SKM-1 treated with dmso at 0.1 percent for 144 hours (cell line): Measurements from ENCODE around the gene FAM151A.

Experiments
- DNase-seq: peaks from one replicate; lab custom pipeline; 2025; ENCODE audit not compliant: unreplicated experiment; lab: John Stamatoyannopoulos, UW

Gene FAM151A

DNA sequence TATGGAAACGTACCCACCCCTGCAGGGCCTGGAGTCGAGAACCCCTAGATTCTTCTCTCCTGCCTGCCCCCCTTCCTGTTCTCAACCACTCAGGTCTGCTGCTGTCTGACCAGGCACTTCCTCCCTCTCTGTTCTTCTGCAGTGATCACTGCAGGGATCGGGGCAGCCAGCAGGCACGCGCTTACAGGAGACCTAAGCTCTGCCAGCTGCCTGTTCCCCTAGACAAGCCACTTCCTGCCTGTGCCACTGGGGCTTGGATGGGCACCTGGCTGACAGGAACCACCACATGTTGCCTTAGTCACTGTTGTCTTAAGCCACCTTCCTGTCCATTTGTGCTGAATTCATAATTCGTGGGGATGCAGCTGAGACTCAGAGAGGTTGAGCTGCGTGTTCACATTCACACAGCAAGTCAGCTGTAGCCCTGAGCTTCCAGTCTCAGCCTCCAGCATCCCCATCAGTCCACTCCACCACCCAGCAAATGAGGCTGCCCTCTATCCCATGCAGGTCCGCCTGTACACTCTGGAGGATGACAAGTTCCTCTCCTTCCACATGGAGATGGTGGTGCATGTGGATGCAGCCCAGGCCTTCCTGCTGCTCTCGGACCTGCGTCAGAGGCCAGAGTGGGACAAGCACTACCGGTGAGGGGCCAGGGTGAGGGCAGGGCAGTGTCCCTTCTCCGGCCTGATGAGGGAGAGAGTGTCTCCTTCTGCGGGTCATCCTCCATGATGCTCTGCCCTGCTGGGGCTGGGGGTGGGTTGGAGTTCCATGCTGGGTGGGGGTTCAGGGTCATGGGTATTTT, 18.6 kb downstream of the FAM151A start:
- no peak for DNase-seq

DNA sequence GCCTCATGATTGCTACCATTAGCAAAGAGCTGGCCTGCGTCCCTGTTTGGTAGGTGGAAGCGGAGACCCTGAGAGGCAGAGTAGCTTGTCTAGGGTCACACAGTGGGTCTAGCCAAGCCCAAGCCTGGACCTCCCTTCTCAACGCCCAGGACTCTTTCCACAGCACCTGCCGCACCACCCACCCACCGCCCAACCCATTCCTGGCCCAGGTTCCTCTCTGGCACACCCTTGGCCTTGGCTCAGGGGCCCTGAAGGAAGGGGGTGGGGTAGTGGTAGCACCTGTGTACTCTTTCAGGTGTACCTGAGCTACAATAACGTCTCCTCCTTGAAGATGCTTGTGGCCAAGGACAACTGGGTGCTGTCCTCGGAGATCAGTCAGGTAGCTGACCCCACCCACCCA, 19.3 kb downstream of the FAM151A start:
- DNase-seq, result no peak

DNA sequence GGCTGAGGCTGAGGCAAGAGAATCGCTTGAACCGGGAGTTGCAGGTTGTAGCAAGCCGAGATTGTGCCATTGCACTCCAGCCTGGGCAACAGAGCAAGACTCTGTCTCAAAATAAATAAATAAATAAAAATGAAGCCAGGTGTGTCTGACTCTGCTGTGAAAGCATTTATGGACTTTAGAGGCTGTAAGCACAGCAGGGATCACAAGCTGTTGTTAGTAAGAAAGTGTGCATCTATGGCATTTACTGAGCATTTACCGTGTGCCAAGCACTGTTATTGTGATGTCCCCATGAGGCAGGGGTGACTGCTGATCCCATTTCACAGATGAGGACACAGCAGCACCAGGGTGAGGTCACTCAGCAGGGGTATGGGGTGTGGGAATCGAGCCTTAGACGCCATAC, 20.1 kb downstream of the FAM151A start:
- no peak for DNase-seq

DNA sequence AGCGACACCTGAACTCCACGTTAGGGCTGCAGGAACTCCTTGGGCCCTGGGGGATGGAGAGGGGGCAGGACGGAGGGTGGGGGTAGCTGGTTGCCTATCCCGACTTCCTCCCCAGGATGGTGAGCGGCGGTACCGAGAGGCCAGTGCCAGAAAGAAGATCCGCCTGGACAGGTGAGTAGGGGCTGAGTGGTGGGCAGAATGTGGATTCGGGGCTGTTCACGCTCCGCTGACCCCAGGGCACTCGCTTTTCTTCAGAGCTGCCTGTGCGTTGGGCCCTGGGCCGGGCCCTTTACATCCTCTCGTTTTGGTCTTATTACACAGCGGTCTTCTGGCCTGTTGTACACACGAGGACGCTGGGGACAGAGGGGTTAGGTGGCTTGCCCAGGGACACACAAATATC, 20.8 kb downstream of the FAM151A start:
- no peak for DNase-seq

DNA sequence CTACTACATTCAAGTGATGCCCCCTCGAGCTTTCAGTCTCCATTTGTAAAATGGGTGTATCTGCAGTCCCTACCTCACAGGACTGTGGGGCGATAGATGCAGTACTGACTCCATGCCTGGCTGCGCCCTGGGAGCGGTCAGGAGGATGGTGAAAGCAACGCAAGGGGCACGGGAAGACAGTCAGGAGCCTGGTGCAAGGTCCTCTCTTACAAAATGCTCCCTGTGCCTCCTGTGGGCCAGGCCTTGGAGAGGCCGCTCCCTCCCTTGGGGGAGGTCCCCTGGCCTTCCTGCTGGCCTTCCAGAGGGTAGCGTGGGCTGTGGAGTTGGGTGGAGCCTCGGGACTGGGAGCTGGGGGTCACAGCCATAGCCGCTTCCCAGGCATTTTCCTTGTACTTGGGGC, 21.6 kb downstream of the FAM151A start:
- no peak for DNase-seq

DNA sequence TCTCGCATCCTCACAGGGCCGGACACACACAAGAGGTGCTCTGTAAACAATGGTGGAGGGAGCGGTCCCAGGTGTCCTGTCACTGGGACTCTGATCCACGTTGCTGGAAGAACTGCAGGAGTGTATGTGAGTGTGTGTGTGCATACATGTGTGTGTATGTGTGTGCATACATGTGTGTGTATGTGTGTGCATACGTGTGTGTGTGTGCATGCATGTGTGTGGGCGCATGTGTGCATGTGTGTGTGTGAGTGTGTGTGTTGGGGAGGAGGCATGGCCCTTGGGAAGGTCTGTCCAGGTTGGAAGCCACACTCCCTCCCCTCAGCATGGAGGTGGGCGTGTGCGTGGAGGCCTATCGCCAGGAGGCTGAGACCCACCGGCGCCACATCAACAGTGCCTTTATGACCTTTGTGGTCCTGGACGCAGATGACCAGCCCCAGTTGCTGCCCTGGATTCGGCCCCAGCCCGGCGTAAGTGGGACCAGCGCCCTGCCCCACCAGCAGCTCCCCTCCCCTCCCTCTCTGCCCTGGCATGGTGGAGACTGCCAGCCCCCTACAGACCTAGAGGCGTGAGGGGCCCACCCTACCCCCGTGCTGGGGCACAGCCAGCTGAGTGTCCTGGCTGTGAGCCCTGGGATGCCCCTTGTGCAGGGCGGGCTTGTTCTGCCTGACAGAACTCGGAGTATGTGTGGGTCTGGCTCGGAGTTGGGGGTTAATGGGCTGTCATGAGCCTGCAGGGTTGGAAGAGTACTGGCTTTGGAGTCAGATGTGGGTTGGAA, 22.2 kb downstream of the FAM151A start:
- DNase-seq, result no peak

DNA sequence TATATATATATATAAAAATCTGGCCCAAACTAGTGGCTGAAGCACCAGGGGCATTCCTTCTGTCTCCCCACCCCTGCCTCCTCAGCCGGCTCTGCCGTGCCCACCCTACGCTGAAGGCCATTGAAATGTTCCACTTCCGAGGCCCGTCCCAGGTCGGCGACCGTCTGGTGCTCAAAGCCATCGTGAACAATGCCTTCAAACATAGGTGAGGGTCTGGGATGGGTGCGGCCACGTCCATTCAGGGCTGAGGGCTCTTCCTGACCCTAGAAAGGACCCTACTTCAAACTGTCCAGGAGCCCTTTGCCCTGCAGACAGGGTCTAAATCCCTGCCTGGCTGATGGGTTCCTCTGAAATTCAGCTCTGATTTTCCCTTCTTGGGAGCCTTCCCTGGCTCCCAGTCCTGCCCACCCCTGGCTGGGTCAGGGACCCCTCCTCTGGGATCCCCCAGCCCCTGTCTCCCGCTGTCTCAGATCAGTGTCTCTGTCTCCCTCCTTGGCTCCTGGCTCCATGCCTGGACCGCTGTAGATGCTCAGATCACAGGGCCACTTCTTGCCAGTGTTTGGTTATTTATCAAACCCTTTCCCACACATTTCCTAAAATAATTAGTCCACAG, 24.0 kb downstream of the FAM151A start:
- no peak for DNase-seq

DNA sequence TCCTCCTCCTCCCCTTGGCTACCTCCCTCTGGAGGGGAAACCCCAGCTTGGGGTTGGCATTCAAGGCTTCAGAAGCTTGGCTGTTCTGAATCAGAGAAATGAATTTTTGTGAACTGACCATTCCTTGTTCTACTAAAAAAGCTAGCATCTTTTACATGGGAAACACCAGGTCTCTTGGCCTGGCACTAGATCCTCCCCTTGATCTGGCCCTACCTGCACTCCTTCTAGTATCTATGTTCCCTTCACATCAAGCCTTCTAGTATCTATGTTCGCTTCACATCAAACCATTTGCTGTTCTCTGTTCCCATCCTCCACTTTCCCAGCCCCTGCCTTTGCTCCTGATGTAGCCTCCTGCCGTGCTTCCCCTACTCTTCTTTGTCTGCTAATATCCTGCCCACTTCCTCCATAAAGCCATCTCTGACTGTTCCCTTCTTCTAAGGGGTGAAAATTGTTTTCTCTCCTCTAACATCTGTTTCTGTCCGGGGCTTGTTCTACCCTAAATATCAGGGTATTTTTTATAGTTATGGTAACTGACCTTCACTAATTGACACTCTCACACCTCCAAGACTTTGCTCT, 25.8 kb downstream of the FAM151A start:
- DNase-seq, result no peak

DNA sequence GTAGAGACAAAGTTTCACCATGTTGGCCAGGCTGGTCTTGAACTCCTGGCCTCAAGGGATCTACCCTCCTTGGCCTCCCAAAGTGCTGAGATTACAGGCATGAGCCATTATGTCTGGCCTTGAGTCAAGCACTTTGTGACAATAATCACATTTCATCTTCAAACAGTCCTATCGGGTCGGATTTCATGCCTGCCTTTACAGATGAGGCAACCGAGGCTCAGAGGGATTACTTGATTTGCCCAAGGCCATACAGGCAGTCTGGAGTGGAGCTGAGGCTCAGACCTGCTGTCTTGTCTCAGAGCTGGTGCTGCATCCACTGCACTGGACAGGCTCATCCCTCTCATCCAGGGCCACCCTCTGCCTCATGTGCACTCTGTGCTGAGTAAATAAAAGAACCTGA, 26.6 kb downstream of the FAM151A start:
- no peak for DNase-seq

DNA sequence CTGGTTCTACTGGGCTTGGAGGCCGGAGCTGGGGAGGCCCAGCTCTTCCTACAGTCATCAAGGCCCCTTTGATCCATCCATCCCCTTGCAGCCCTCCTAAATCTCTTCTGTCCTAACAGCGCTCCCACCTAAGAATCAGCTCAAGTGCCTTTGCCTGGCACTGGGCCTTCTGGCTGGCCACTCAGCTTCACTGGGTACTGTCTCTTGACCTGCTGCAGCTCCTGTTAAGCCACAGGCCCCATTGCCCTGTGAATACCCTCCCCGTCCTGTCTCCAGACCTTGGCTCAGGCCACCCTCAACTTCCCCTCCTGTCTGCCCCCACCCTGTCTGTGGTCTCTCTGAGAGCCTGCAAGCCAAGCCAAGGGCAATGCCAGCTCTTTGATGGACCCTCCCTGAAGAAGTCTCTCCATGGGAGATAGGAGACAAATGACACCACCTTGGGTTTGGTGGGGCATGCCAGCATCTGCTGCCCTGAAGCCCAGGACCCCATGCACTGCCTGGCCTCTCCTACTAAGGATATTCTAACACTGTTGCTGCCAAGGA, 27.3 kb downstream of the FAM151A start:
- no peak for DNase-seq

DNA sequence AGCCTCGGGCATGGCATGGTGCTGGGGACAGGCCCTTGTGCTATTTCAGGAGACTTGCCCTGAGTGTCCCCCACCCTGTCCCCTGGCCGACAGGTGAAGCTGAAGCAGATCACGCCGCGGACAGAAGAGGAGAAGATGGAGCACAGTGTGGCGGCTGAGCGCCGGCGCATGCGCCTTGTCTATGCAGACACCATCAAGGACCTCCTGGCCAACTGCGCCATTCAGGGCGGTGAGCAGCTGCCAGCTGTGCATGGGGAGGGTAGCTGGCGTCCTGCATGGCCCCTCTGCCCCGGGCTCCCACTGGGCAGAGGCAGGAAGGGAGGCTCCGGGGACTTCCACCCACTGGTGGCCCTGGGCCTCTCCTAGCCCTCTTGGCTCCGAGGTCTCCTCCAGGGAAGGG, 28.9 kb downstream of the FAM151A start:
- no peak for DNase-seq

DNA sequence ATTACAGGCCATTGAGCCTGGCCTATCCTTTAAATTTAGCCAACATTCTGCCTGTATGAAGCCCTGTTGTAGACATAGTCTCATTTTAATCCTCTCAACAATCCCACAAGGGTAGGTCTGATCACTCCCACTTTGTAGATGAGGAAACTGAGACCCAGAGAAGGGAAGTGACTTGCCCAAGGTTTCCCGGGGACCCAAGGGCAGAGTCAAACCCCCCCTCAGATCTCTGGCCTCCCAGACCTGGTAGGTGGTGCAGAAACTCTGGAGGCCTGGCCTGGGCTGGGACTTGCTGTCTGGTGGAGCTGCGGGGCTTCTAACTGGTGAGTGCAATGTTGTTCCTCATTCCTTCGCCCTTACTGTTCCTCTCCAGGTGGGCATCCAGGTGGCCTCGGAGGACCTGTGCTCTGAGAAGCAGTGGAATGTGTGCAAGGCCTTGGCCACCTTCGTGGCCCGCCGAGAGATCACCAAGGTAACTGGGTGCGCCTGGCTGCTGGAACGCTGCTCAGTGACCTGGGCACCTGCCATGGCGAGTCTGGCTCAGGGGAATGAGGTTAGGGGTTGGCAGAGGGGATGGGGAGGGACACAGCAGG, 29.7 kb downstream of the FAM151A start:
- no peak for DNase-seq

DNA sequence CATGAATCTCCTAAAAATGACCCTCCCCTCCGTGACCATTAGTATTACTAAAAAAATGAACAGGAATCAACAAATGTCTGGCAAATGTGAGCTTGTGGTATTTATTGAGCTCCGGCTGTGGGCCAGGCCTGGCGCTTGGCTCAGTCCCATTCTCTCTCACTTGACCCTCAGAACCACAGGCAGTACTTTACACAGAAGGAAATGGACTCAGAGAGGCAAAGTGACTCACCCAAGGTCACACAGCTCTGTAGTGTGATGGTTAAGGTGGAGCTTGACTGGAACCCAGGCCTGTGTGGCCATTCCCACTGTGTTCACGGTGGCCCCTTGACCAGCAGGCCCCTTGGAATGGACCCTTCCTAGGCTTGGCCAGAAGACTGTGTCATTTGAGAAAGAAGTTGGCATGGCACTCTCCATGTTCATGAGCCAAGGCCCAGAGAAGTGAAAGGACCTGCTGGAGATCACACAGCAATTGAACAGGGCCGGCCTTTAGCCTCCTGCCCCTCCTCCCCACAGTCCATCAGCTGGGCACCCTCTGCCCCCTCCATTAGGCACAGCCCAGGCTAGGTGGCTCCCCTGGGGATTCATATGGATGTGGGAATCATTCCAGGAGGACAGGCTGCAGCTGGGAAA, 32.1 kb downstream of the FAM151A start:
- DNase-seq, result no peak

DNA sequence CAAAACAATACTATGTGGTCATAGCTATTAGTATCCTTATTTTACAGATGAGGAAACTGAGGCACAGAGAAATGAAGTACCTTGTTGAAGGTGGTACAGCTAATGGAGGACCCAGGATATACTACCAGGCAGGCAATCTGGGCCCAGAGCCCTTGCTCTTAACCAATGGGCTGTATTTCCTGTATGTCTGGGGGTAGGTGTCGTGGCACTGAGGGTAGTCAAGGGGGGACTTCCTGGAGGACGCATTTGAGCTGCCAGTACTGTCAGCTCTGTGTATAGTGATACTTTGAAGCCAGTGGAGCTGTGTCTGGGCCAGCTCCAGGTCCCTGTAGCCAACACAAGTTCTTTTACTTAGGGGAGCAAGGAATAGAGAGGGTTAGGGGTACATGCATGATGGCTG, 34.9 kb downstream of the FAM151A start:
- DNase-seq, result no peak

DNA sequence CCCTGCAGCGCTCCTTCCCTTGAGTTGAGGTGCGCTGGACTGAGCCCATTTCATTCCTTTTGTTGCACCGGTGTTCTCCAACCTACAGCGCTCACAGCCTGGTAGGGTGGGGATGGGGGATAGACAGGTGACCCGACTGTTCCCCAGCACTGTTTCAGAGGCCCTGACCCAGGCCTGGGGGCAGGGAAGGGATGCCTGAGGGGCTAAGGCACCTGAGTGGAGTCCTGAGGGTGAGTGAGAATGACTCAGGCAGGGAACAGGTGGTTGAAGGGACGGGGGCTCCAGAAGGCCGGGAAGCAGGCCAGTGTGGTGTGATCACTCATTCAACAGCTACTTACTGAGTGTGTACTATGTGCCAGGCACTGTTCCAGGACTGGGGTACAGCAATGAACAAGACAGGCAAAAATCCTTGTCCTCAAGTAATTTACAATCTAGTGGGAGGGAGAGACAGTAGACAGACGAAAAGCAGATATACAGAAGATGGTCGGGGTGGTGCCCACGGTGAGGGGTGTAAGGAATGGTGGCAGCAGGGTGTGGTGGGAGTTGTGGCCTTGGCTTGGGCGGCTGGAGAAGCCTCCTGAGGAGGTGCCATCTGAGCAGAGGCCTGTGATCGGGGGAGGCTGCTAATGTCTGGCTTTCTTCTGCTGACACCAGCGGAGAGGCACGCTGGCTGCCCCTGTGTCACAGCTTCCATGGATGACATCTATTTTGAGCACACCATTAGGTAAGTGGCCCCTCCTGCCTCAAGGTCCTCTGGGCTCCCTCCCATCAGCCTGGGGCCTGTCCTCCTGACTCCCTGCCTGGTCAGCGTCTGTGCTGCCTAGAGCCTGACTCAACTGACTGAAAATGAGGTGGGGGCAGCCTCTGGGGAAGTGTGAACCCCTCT, 37.9 kb downstream of the FAM151A start:
- DNase-seq, result no peak

DNA sequence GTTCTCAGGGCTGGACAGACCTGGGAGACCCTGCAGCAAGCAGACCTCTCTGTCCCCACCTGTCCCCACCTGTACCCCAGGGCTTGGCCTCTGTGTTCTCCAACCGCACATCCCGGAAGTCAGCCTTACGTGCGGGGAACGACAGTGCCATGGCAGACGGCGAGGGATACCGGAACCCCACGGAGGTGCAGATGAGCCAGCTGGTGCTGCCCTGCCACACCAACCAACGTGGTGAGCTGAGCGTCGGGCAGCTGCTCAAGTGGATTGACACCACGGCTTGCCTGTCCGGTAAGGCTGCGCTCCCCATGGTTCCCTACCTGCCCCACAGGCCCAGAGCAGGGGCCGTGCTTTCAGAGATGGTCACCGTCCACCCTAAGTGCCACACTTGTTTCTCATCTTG, 38.8 kb downstream of the FAM151A start:
- no peak for DNase-seq

DNA sequence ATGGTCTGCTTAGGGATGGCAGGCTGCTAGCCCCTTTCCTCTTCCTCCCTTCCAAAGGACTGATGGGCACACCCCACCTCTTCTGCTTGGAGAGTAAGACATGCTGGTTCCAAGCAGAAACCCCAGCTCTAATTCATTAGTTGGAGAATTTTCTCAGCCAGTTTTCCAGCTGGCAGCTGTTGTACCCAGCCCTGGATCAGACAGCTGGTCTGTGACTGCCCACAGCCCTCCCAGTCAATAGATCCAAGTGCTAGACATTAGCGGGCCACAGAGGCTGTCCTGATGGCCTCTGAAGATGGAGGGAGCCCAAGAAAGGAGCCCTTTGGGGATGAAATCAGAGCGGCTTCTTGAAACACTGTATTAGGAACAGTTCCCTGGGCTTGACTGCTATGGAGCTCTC, 39.5 kb downstream of the FAM151A start:
- DNase-seq, result no peak

DNA sequence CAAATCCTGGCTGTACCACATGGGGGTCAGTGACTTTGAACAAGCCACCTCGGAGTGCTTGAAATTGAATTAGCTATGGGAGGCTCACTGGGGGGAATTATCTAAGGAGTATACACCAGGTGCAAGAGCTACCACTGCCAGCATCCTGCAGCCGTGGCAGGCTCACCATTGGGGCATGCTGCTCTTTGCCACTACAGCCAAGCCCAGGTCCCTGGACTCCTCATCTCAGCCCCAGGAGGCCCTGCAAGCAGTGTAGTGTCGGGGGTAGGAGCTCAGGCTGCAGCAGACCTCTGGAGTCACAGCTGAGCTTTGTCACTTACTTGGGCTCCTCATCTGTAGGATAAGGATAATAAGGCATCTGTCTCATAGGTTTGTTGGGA, 40.0 kb downstream of the FAM151A start:
- DNase-seq, result no peak

DNA sequence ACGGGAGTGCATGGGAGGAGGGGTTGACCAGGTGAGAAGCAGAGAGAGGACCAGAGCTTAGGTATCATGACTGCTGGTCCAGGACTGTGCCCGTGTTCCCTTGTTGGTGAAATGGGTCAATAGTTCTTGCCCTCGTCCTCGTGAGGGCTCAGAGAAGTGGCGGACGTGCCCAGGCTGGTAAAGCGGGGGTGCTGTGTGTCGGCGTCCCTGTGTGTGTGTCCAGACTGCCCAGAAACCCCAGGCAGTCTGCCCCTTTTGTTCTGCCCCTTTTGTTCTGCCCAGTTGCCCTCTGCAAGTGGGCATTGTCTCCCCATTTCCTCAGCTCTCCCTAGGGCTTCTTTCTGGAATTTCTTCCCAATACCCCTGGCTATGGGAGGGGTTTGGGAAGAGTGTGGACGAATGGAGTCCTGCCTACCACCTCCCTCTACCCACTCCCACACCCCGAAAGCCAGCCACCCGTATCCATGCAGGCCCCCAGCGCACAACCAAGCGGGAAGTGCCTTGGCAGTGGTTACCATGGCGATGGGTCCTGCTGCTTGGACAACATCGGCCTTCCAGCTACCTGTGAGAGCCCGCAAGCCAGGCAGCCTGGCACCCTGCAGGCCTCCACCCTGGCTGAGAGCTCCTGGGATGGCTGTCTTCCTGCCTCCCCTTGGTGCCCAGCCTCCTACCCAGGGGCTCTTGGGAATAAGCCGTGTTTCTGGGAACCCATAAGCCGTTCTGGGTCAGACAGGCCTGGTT, 40.6 kb downstream of the FAM151A start:
- DNase-seq, result no peak
